Psoas muscle (tissue), 8 donors: ENCODE measurements around the gene CAMK1D. TPM values are rescaled to one million over a fixed set of nuclear protein-coding genes. Genes with fewer than 3 reads are reported as not detected.

Experiments
- ATAC-seq, 4 donors: fragments of 200-7000 bp; cut with Tn5 transposase; one replicate each; pipeline ENCODE4 v1.9.1; 2020; ENCODE audit warnings: moderate library complexity in 3 of 4, mild to moderate bottlenecking in 2 of 4
- DNase-seq, 2 donors: peaks; one replicate each; pipeline ENCODE4 v3.0.0-alpha.2; 2020
- H3K27ac ChIP-seq: fragments of 200-600 bp; one replicate; pipeline ENCODE4 v1.8.0; 2022
- H3K27me3 ChIP-seq, 3 donors: fragments of 200-600 bp in 1 of 3; one replicate each; pipeline versions ENCODE4 v1.6.1 to v1.8.0; 2013 to 2022; ENCODE audit warnings: low read length in 2 of 3, mild to moderate bottlenecking in 2 of 3, moderate library complexity in 1 of 3; ENCODE audit not compliant: insufficient read depth in 3 of 3
- H3K36me3 ChIP-seq, 2 donors: fragments of 200-600 bp in 1 of 2; one replicate each; pipeline versions ENCODE4 v1.6.1 to v1.8.0; 2013 to 2022; ENCODE audit warnings: low read depth in 1 of 2, mild to moderate bottlenecking in 1 of 2, moderate library complexity in 1 of 2; ENCODE audit not compliant: insufficient read depth in 1 of 2
- H3K4me1 ChIP-seq: fragments of 200-600 bp; one replicate; pipeline ENCODE4 v1.8.0; 2022
- H3K4me3 ChIP-seq: fragments of 200-600 bp; one replicate; pipeline ENCODE4 v1.8.0; 2022; ENCODE audit warnings: mild to moderate bottlenecking
- H3K9me3 ChIP-seq: fragments of 200-600 bp; one replicate; pipeline ENCODE4 v1.8.0; 2022
- CTCF ChIP-seq: fragments of 200-600 bp; IDR thresholded peaks from one replicate; pipeline ENCODE4 v1.8.0; 2022; ENCODE audit warnings: antibody characterized with exemption
- WGBS, 3 donors: extraction: QIAGEN DNeasy Blood & Tissue Kit; methylation state at CpG; one replicate each; pipeline versions ENCODE4 v1.1.6 to v1.1.7; 2013; 5-methylcytosine and 5-hydroxymethylcytosine counted together
- intact Hi-C, 2 donors: fragments of 100-400 bp; cut with DNase I; formaldehyde crosslinking; loops; one replicate each; pipeline versions ENCODE4 v1.11.0 to v1.14.2; 2022
- polyA plus RNA-seq, 3 donors: library from polyadenylated mRNA; stranded (reverse); fragments of 200-250 nt; gene quantifications; one replicate each; pipeline ENCODE4 v1.2.3, GENCODE V29; 2013
- total RNA-seq, 4 donors: library from RNA; stranded (reverse); fragmentation: NEBNext Ultra II Directional in 2 of 4; extraction: Animal tissue kit (Norgen Biotek cat#: 25700) in 2 of 4; gene quantifications; one replicate each; pipeline versions ENCODE4 v1.2.1 to v1.2.4, GENCODE V29; 2021 to 2023
- donor health status: healthy with polysubstance abuse.
- donor health status: DM: no; HTN: no; CAD: no; lungs with moderate emphysema.
- donor health status: Bipolar disorder and iron deficiency.
- donor health status: healthy.
- donor health status: DM: yes; HTN: yes; CAD: no.
- donor health status: DM: no; HTN: no; CAD: no.
- donor health status: DM: no; HTN: no; CAD: no.
- donor health status: DM: yes; HTN: yes; CAD: no.

CAMK1D gene
- total and polyA plus RNA-seq, 7 donors: 0.39 to 1.8 (median 0.53) TPM

- no peak for TF ChIP-seq CTCF
- WGBS, 3 donors: 78 to 82% (median 82%) methylated on average over 16 of the region's 16 CpGs
- Histone ChIP-seq H3K9me3 (no peaks in the 10 kb centered on the region), H3K4me1 (no peaks in the 10 kb centered on the region), H3K27ac (no peak overlapping the region), H3K4me3 (no peak overlapping the region), H3K36me3 (no peaks in the 10 kb centered on the region), H3K27me3 (no peaks in the 10 kb centered on the region)
- intact Hi-C loops: no loop called here
- DNase-seq (peak in 1 of 2 donors; percentile 12), ATAC-seq (no peak)
These were observed 473.0 kb downstream of the CAMK1D start for GRCh38 chr10:12822126-12822892.

- H3K4me1 ChIP-seq: no peaks in the 10 kb centered on the region
- 69 to 71% (median 71%) methylated on average over 3 of the region's 3 CpGs for WGBS, 3 donors
- no peak for TF ChIP-seq CTCF
- H3K27ac ChIP-seq: no peak overlapping the region
- H3K36me3 ChIP-seq: no peaks in the 10 kb centered on the region
- ATAC-seq: no peak
- DNase-seq: no peak
- H3K9me3 ChIP-seq: no peaks in the 10 kb centered on the region
- intact Hi-C loops: no loop called here
- H3K4me3 ChIP-seq: no peak overlapping the region
- H3K27me3 ChIP-seq: no peaks in the 10 kb centered on the region
These were observed 473.5 kb downstream of the CAMK1D start for GRCh38 chr10:12822893-12823170.

DNA sequence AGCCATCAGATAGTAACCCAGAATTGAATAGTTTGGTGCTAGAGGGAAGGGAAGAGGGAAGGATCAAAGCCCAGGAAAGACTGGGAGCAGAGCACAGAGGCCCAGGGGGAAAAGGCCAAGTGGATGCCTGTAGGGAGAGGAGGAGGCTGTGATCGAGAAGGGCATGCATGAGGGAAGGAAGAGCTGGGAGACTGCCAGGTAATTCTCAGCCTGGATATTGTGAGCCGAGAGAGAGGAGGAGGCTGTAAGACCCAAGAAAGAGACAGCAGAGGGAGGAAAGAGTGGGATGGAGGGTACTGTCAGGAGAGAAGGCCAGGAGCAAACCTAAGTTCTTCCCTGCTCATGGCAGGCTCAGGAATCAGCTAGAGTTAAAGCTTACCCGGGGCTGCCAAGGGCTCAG is 474.0 kb downstream of the CAMK1D start:
- DNase-seq: no peak
- Histone ChIP-seq H3K4me1 (no peaks in the 10 kb centered on the region), H3K36me3 (no peaks in the 10 kb centered on the region), H3K9me3 (no peaks in the 10 kb centered on the region), H3K4me3 (no peak overlapping the region), H3K27ac (no peak overlapping the region), H3K27me3 (no peaks in the 10 kb centered on the region)
- TF ChIP-seq CTCF: no peak
- intact Hi-C loops: no loop called here
- ATAC-seq: no peak
- WGBS, 3 donors: 60 to 68% (median 62%) methylated on average over 3 of the region's 3 CpGs

DNA sequence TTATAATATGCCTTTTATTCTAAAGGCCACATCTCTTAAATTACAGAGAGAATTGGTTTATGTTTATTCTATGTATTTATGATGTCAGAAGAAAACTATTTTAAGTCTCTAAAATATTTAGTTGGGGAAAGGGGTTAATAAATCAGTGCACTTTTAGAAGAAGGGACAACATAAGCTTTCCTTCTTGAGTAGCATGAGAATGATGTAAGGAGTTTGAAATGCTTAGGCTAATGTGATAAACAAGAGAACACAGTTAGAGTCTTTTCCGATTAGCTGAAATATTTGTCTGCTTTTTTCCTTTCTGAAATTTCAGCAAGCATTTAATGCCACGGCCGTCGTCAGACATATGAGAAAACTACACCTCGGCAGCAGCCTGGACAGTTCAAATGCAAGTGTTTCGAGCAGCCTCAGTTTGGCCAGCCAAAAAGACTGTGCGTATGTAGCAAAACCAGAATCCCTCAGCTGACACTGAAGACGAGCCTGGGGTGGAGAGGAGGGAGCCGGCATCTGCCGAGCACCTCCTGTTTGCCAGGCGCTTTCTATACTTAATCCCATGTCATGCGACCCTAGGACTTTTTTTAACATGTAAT is 476.0 kb downstream of the CAMK1D start:
- DNase-seq (no peak), ATAC-seq (no peak)
- Histone ChIP-seq H3K4me3 (no peak overlapping the region), H3K27ac (no peak overlapping the region), H3K27me3 (no peaks in the 10 kb centered on the region), H3K9me3 (no peaks in the 10 kb centered on the region), H3K36me3 (no peaks in the 10 kb centered on the region), H3K4me1 (no peaks in the 10 kb centered on the region)
- intact Hi-C loops: no loop called here
- WGBS, 3 donors: 63% methylated on average over 12 of the region's 12 CpGs
- TF ChIP-seq CTCF: no peak
